H1 (cell line): ENCODE data around the gene GPR25. TPM values are rescaled to one million over a fixed set of nuclear protein-coding genes. Genes with fewer than 3 reads are reported as not detected.

ENCODE experiments used
- CTCF ChIA-PET: fragments of 300-600 bp; sonication (Branson Sonifier 250); formaldehyde crosslinking; loops from one replicate; lab custom pipeline; 2021; ENCODE audit not compliant: partially characterized antibody; lab: Charles Lee
- POLR2A ChIA-PET: fragments of 300-600 bp; sonication (Branson Sonifier 250); formaldehyde crosslinking; loops from one replicate; lab custom pipeline; 2021; ENCODE audit warnings: inconsistent platforms; ENCODE audit not compliant: partially characterized antibody; lab: Charles Lee
- DNase-seq, 2 experiments: peaks; one replicate each; pipeline versions ENCODE4 v3.0.0 to v3.0.0-alpha.2; 2010 to 2022; ENCODE audit warnings: low spot score in 2 of 2, low read depth in 1 of 2, mixed read lengths in 1 of 2
- FAIRE-seq: peaks from 2 replicates; lab custom pipeline; 2011; peaks lifted over from hg19 to GRCh38; lab: Jason Lieb, UNC
- H2AFZ ChIP-seq: 2 replicates; pipeline ENCODE4 v1.8.1; 2012; ENCODE audit warnings: low read length, inconsistent platforms
- H2AK5ac ChIP-seq: 2 replicates; pipeline ENCODE4 v1.6.1; 2013; ENCODE audit warnings: low read depth, low read length
- H2BK120ac ChIP-seq: replicated peaks from 2 replicates; pipeline ENCODE3; 2013; ENCODE audit warnings: low read depth, low read length, inconsistent platforms
- H2BK12ac ChIP-seq: 2 replicates; pipeline ENCODE4 v1.6.1; 2013; ENCODE audit warnings: low read depth, low read length
- H2BK15ac ChIP-seq: 2 replicates; pipeline ENCODE4 v1.6.1; 2013; ENCODE audit warnings: low read length
- H2BK20ac ChIP-seq: 2 replicates; pipeline ENCODE4 v1.6.1; 2013; ENCODE audit warnings: low read length
- H2BK5ac ChIP-seq: 2 replicates; pipeline ENCODE4 v1.6.1; 2013; ENCODE audit warnings: low read depth, low read length
- H3K14ac ChIP-seq: 2 replicates; pipeline ENCODE4 v1.6.1; 2013; ENCODE audit warnings: inconsistent platforms; ENCODE audit not compliant: insufficient read length
- H3K18ac ChIP-seq: 2 replicates; pipeline ENCODE4 v1.6.1; 2013; ENCODE audit warnings: low read length; ENCODE audit errors: extremely low read depth
- H3K23ac ChIP-seq: 2 replicates; pipeline ENCODE4 v1.6.1; 2013; ENCODE audit warnings: inconsistent platforms; ENCODE audit not compliant: insufficient read length
- H3K23me2 ChIP-seq: 2 replicates; pipeline ENCODE4 v1.6.1; 2013; ENCODE audit warnings: low read depth, low read length
- H3K27ac ChIP-seq: 2 replicates; pipeline ENCODE4 v1.6.1; 2011; ENCODE audit warnings: low read depth, low read length, inconsistent platforms
- H3K27me3 ChIP-seq, 4 experiments: replicated peaks in 1 of 4; 1 replicate in 1 of 4; 2 replicates in 3 of 4; pipeline versions ENCODE4 v1.6.1 to v1.8.1; 2011 to 2013; ENCODE audit warnings: low read length in 3 of 4, mild to moderate bottlenecking in 3 of 4, inconsistent platforms in 2 of 4, mixed read lengths in 2 of 4, moderate library complexity in 1 of 4; ENCODE audit not compliant: control insufficient read depth in 3 of 4, insufficient read depth in 3 of 4; ENCODE audit errors: extremely low read depth in 1 of 4
- H3K36me3 ChIP-seq, 4 experiments: 2 replicates each; pipeline versions ENCODE4 v1.6.1 to v1.8.1; 2011 to 2013; ENCODE audit warnings: mild to moderate bottlenecking in 4 of 4, low read length in 3 of 4, moderate library complexity in 2 of 4, control low read depth in 1 of 4, inconsistent platforms in 1 of 4; ENCODE audit not compliant: insufficient read depth in 4 of 4, control insufficient read depth in 2 of 4
- H3K4ac ChIP-seq: replicated peaks from 2 replicates; pipeline ENCODE3; 2013; ENCODE audit warnings: low read length, low read depth, mixed read lengths, inconsistent platforms; ENCODE audit not compliant: insufficient read length
- H3K4me1 ChIP-seq, 4 experiments: replicated peaks in 1 of 4; 1 replicate in 1 of 4; 2 replicates in 3 of 4; pipeline versions ENCODE4 v1.6.1 to v1.8.1; 2011 to 2013; ENCODE audit warnings: low read length in 3 of 4, inconsistent platforms in 2 of 4, mixed read lengths in 1 of 4; ENCODE audit not compliant: insufficient read depth in 4 of 4, control insufficient read depth in 3 of 4
- H3K4me2 ChIP-seq, 2 experiments: 2 replicates each; pipeline versions ENCODE4 v1.6.1 to v1.8.1; 2011 to 2013; ENCODE audit warnings: low read depth in 2 of 2, low read length in 2 of 2, control low read depth in 1 of 2, inconsistent platforms in 1 of 2, mild to moderate bottlenecking in 1 of 2; ENCODE audit not compliant: insufficient read depth in 1 of 2
- H3K4me3 ChIP-seq, 4 experiments: fragments of 200-600, 300-600 bp in 1 of 4; sonication (generic), shearing (Covaris generic), sonication (Bioruptor Twin) in 1 of 4; 2 replicates each; pipeline versions ENCODE4 v1.5.1 to v1.8.1; 2011 to 2016; ENCODE audit warnings: low read length in 4 of 4, low read depth in 3 of 4, control low read depth in 2 of 4, inconsistent platforms in 2 of 4, mild to moderate bottlenecking in 2 of 4, mixed read lengths in 1 of 4, moderate library complexity in 1 of 4; ENCODE audit not compliant: insufficient read depth in 2 of 4; ENCODE audit errors: extremely low read depth in 1 of 4
- H3K56ac ChIP-seq: replicated peaks from 2 replicates; pipeline ENCODE3; 2013; ENCODE audit warnings: low read depth, mild to moderate bottlenecking, mixed read lengths, low read length, inconsistent platforms; ENCODE audit not compliant: insufficient read length
- H3K79me1 ChIP-seq: 2 replicates; pipeline ENCODE4 v1.6.1; 2013; ENCODE audit warnings: low read depth, low read length, control low read depth
- H3K79me2 ChIP-seq, 2 experiments: 2 replicates each; pipeline versions ENCODE4 v1.6.1 to v1.8.1; 2012 to 2013; ENCODE audit warnings: low read length in 2 of 2, mild to moderate bottlenecking in 2 of 2, inconsistent platforms in 1 of 2; ENCODE audit not compliant: insufficient read depth in 2 of 2, control insufficient read depth in 1 of 2
- H3K9ac ChIP-seq, 4 experiments: replicated peaks in 1 of 4; 1 replicate in 1 of 4; 2 replicates in 3 of 4; pipeline versions ENCODE4 v1.6.1 to v1.8.1; 2011 to 2013; ENCODE audit warnings: low read depth in 3 of 4, low read length in 3 of 4, control low read depth in 2 of 4, mild to moderate bottlenecking in 2 of 4, moderate library complexity in 2 of 4, inconsistent platforms in 1 of 4; ENCODE audit errors: extremely low read depth in 1 of 4
- H3K9me3 ChIP-seq, 2 experiments: 2 replicates each; pipeline versions ENCODE4 v1.6.1 to v1.8.1; 2012 to 2013; ENCODE audit warnings: mild to moderate bottlenecking in 2 of 2, moderate library complexity in 2 of 2, control low read depth in 1 of 2, inconsistent platforms in 1 of 2, low read depth in 1 of 2, low read length in 1 of 2, mixed read lengths in 1 of 2; ENCODE audit not compliant: insufficient read depth in 2 of 2
- H4K20me1 ChIP-seq, 2 experiments: replicated peaks in 1 of 2; 2 replicates each; pipeline versions ENCODE3 to v1.8.1; 2011 to 2013; ENCODE audit warnings: inconsistent platforms in 2 of 2, low read length in 2 of 2, mild to moderate bottlenecking in 1 of 2; ENCODE audit not compliant: insufficient read depth in 2 of 2, control insufficient read depth in 1 of 2
- H4K5ac ChIP-seq: 2 replicates; pipeline ENCODE4 v1.6.1; 2013; ENCODE audit warnings: low read length, low read depth, mixed read lengths, inconsistent platforms; ENCODE audit not compliant: insufficient read length
- H4K8ac ChIP-seq: 2 replicates; pipeline ENCODE4 v1.8.0; 2013; ENCODE audit warnings: mild to moderate bottlenecking, moderate library complexity, low read length, inconsistent platforms; ENCODE audit not compliant: insufficient read depth; ENCODE audit errors: extremely low read depth
- H4K91ac ChIP-seq: replicated peaks from 2 replicates; pipeline ENCODE3; 2013; ENCODE audit warnings: low read length, mixed read lengths, inconsistent platforms; ENCODE audit not compliant: insufficient read length
- CEBPB ChIP-seq: IDR thresholded peaks from 2 replicates; pipeline ENCODE4 v1.6.1; 2012; ENCODE audit warnings: low read depth, low read length
- HDAC6 ChIP-seq: IDR thresholded peaks from one replicate; pipeline ENCODE4 v1.7.1; 2012; ENCODE audit warnings: low read depth, mild to moderate bottlenecking, inconsistent platforms, low read length, moderate library complexity
- RFX5 ChIP-seq: IDR thresholded peaks from 2 replicates; pipeline ENCODE4 v1.6.1; 2011; ENCODE audit warnings: low read depth, low read length, improper control_type of control experiment, borderline replicate concordance
- TAF7 ChIP-seq: optimal IDR thresholded peaks from 2 replicates; pipeline ENCODE3; 2011; ENCODE audit warnings: low read depth, mild to moderate bottlenecking, inconsistent platforms, low read length, moderate library complexity, borderline replicate concordance
- WGBS, 2 experiments: shearing (Covaris generic) in 1 of 2; methylation state at CpG; one replicate each; pipeline versions ENCODE4 v1.1.6 to v1.1.7; 2013 to 2015; ENCODE audit warnings: low lambda C conversion rate in 2 of 2, mixed read lengths in 2 of 2, inconsistent platforms in 1 of 2, low coverage in 1 of 2, missing lambda C conversion rate in 1 of 2; ENCODE audit not compliant: insufficient replicate concordance in 2 of 2, insufficient coverage in 1 of 2, insufficient read length in 1 of 2; ENCODE audit errors: extremely low coverage in 1 of 2, missing lambda C conversion rate in 1 of 2; 5-methylcytosine and 5-hydroxymethylcytosine counted together
- polyA plus RNA-seq, 7 experiments: library from polyadenylated mRNA; depleted of rRNA in 3 of 7; stranded (reverse) in 5 of 7; unstranded in 2 of 7; fragments of >200 nt in 5 of 7; fragments of 200-250 nt in 2 of 7; gene quantifications; 1 replicate in 5 of 7; 2 replicates in 1 of 7; 4 replicates in 1 of 7; pipeline versions ENCODE4 v1.2.1 to v1.2.3, GENCODE V29; 2011 to 2013; ENCODE audit warnings: missing spikeins in 2 of 7, mixed read lengths in 2 of 7
- total RNA-seq: library from RNA; stranded (reverse); fragmentation: NEBNext Ultra II Directional; extraction: Animal tissue kit (Norgen Biotek cat#: 25700); gene quantifications from 2 replicates; pipeline ENCODE4 v1.2.1, GENCODE V29; 2021
- TF ChIP-seq, protein P1 (sequence below): IDR thresholded peaks from 2 replicates; pipeline ENCODE4 v1.6.1; 2012; ENCODE audit warnings: low read length, inconsistent platforms

The GPR25 gene
- total and polyA plus RNA-seq, 2 of the 8 experiments (the other 6 are each of a cell fraction or from before 2014, with no cell fraction given), result not detected

DNA sequence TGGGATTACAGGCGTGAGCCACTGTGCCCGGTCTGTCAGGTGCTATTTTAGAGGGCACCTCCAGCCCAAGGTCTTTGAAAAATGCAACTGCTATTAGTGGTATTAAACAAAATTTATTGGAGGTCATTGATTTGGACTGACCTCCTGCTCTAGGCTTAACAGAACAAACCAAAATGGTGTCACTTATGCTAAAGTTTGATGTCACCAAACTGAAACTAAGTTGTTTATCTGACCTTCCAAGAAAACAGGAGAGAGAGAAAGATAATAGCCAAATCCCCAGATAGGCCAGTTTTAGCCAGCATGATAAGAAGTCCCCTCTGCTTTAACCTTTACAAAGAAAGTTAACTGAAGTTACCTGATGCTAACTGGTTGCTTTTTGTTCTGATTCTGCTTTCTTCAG, 13.8 kb downstream of the GPR25 start:
- no peak overlapping the region for H4K91ac ChIP-seq
- no peak overlapping the region for H3K9ac ChIP-seq
- H4K20me1 ChIP-seq, result no peaks in the 10 kb centered on the region
- WGBS, 2 experiments, result 93% methylated on average over 2 of the region's 2 CpGs; no CpG with 5 or more reads in 1 of the 2 experiments
- no peak overlapping the region for H3K18ac ChIP-seq
- no peaks in the 10 kb centered on the region for H3K36me3 ChIP-seq
- no peak overlapping the region for H2AFZ ChIP-seq
- H3K4me1 ChIP-seq, result peaks cover 3 to 15% (median 10%) of the 10 kb centered on the region in 4 experiments
- H2BK15ac ChIP-seq, result no peak overlapping the region
- H3K14ac ChIP-seq, result no peak overlapping the region
- TF ChIP-seq TAF7 (no peak), CEBPB (no peak), RFX5 (no peak), HDAC6 (no peak)
- TF ChIP-seq, protein P1, sequence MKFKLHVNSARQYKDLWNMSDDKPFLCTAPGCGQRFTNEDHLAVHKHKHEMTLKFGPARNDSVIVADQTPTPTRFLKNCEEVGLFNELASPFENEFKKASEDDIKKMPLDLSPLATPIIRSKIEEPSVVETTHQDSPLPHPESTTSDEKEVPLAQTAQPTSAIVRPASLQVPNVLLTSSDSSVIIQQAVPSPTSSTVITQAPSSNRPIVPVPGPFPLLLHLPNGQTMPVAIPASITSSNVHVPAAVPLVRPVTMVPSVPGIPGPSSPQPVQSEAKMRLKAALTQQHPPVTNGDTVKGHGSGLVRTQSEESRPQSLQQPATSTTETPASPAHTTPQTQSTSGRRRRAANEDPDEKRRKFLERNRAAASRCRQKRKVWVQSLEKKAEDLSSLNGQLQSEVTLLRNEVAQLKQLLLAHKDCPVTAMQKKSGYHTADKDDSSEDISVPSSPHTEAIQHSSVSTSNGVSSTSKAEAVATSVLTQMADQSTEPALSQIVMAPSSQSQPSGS, result no peak
- no peaks in the 10 kb centered on the region for H3K79me2 ChIP-seq
- H3K79me1 ChIP-seq, result no peaks in the 10 kb centered on the region
- ChIA-PET CTCF (interaction anchor here (0.6 kb wide), 1 partner anchor 72 kb away, joined by 4 read pairs; no protein-coding TSS in a partner anchor), POLR2A (interaction anchor here (1.0 kb wide), 1 partner anchor 19 kb away, joined by 3 read pairs; no protein-coding TSS in a partner anchor)
- no peak overlapping the region for H2AK5ac ChIP-seq
- no peak overlapping the region for H4K5ac ChIP-seq
- no peaks in the 10 kb centered on the region for H3K9me3 ChIP-seq
- no peak overlapping the region for H2BK120ac ChIP-seq
- H2BK12ac ChIP-seq, result no peak overlapping the region
- no peak overlapping the region for H3K56ac ChIP-seq
- H3K4me3 ChIP-seq, result no peak overlapping the region
- no peak overlapping the region for H4K8ac ChIP-seq
- peaks cover under 1% of the 10 kb centered on the region; the same call in 1 of the 2 replicates for H3K23me2 ChIP-seq
- H3K23ac ChIP-seq, result no peak overlapping the region
- H2BK20ac ChIP-seq, result no peak overlapping the region
- FAIRE-seq (no peak), DNase-seq (no peak)
- no peaks in the 10 kb centered on the region for H3K27me3 ChIP-seq
- no peak overlapping the region for H3K27ac ChIP-seq
- no peak overlapping the region for H2BK5ac ChIP-seq
- no peak overlapping the region for H3K4me2 ChIP-seq
- H3K4ac ChIP-seq, result no peak overlapping the region
